ENCODE data around the gene KIF19. TPM values are rescaled to one million over a fixed set of nuclear protein-coding genes. Genes with fewer than 3 reads are reported as not detected.

Gene KIF19
- total RNA-seq, 2 experiments from 2014 or later = 0.81 to 1.1 TPM

GRCh38 chr17:74316220-74316619, 9.8 kb upstream of the KIF19 start:
- Mint-ChIP-seq H3K4me3 (no peak overlapping the region), H3K27me3 (no peaks in the 10 kb centered on the region), H3K4me1 (ENCODE audit: low read depth) (no peaks in the 10 kb centered on the region), H3K9me3 (peaks cover 3% of the 10 kb centered on the region), H3K36me3 (ENCODE audit: low read depth) (no peaks in the 10 kb centered on the region), H3K27ac (no peak overlapping the region)
- Histone ChIP-seq H3K27me3 (ENCODE audit: control insufficient read depth in 1 of 2, insufficient read depth in 2 of 2, low read length in 2 of 2) (no peaks in the 10 kb centered on the region), H3K27ac (ENCODE audit: low read depth in 1 of 2, low read length in 2 of 2) (no peak overlapping the region), H3K4me3 (ENCODE audit: low read length) (no peak overlapping the region), H3K9me3 (ENCODE audit: control insufficient read depth in 1 of 2, insufficient read depth in 1 of 2, low read length in 2 of 2) (peaks cover 0 to 10% of the 10 kb centered on the region in 2 experiments), H3K36me3 (ENCODE audit: insufficient read depth, low read length) (no peaks in the 10 kb centered on the region), H3K4me1 (ENCODE audit: insufficient read depth, low read length) (no peaks in the 10 kb centered on the region)
- intact Hi-C loops (cut with DNase I, micrococcal nuclease) = no loop called here
- ChIA-PET POLR2A (no interaction called here), CTCF (no interaction called here)
- no peak for TF ChIP-seq CTCF (IDR thresholded peaks at IDR 0.05)
- ATAC-seq (ENCODE audit: poor library complexity) (no peak), DNase-seq (no peak)

- H3K9me3 Mint-ChIP-seq = peaks cover 3% of the 10 kb centered on the region
- ATAC-seq (ENCODE audit: poor library complexity) (no peak), DNase-seq (no peak)
- Histone ChIP-seq H3K4me3 (ENCODE audit: low read length) (no peak overlapping the region), H3K27me3 (ENCODE audit: control insufficient read depth in 1 of 2, insufficient read depth in 2 of 2, low read length in 2 of 2) (peaks cover 0 to 3% of the 10 kb centered on the region in 2 experiments), H3K4me1 (ENCODE audit: insufficient read depth, low read length) (no peaks in the 10 kb centered on the region), H3K9me3 (ENCODE audit: control insufficient read depth in 1 of 2, insufficient read depth in 1 of 2, low read length in 2 of 2) (peaks cover 0 to 4% of the 10 kb centered on the region in 2 experiments), H3K36me3 (ENCODE audit: insufficient read depth, low read length) (no peaks in the 10 kb centered on the region), H3K27ac (ENCODE audit: low read depth in 1 of 2, low read length in 2 of 2) (no peak overlapping the region)
- TF ChIP-seq CTCF (IDR thresholded peaks at IDR 0.05) = no peak
- POLR2A ChIA-PET = no interaction called here
- H3K4me3 Mint-ChIP-seq = no peak overlapping the region
- H3K27me3 Mint-ChIP-seq = peaks cover 6% of the 10 kb centered on the region
- H3K4me1 Mint-ChIP-seq (ENCODE audit: low read depth) = no peaks in the 10 kb centered on the region
- CTCF ChIA-PET = no interaction called here
- intact Hi-C loops (cut with DNase I, micrococcal nuclease) = no loop called here
- H3K27ac Mint-ChIP-seq = no peak overlapping the region
- H3K36me3 Mint-ChIP-seq (ENCODE audit: low read depth) = no peaks in the 10 kb centered on the region
Observed at GRCh38 chr17:74317071-74317470, 9.0 kb upstream of the KIF19 start.

- ChIA-PET CTCF (no interaction called here), POLR2A (no interaction called here)
- H3K36me3 ChIP-seq (ENCODE audit: insufficient read depth, low read length) = no peaks in the 10 kb centered on the region
- H3K27ac ChIP-seq (ENCODE audit: low read depth in 1 of 2, low read length in 2 of 2) = no peak overlapping the region
- no peak overlapping the region for H3K4me3 ChIP-seq (ENCODE audit: low read length)
- Mint-ChIP-seq H3K4me3 (no peak overlapping the region), H3K27me3 (peaks cover 9% of the 10 kb centered on the region), H3K27ac (no peak overlapping the region), H3K4me1 (ENCODE audit: low read depth) (no peaks in the 10 kb centered on the region), H3K36me3 (ENCODE audit: low read depth) (no peaks in the 10 kb centered on the region), H3K9me3 (no peaks in the 10 kb centered on the region)
- ATAC-seq (ENCODE audit: poor library complexity) (no peak), DNase-seq (no peak)
- no peaks in the 10 kb centered on the region for H3K9me3 ChIP-seq (ENCODE audit: control insufficient read depth in 1 of 2, insufficient read depth in 1 of 2, low read length in 2 of 2)
- no peaks in the 10 kb centered on the region for H3K4me1 ChIP-seq (ENCODE audit: insufficient read depth, low read length)
- TF ChIP-seq CTCF (IDR thresholded peaks at IDR 0.05) = no peak
- H3K27me3 ChIP-seq (ENCODE audit: control insufficient read depth in 1 of 2, insufficient read depth in 2 of 2, low read length in 2 of 2) = peaks cover 0 to 5% of the 10 kb centered on the region in 2 experiments
- intact Hi-C loops (cut with DNase I, micrococcal nuclease) = no loop called here
Observed at GRCh38 chr17:74318391-74318790, 7.6 kb upstream of the KIF19 start.
